GM23338 (cell line): ENCODE results near the gene GPATCH3. TPM values are rescaled to one million over a fixed set of nuclear protein-coding genes. Genes with fewer than 3 reads are reported as not detected.

Experiments used
- ATAC-seq: fragments of 200-7000 bp; cut with Tn5 transposase; 3 replicates; pipeline ENCODE4 v1.9.1; 2020
- DNase-seq: peaks from one replicate; pipeline ENCODE4 v3.0.0-alpha.2; 2015; ENCODE audit warnings: low spot score
- H2AFZ ChIP-seq: fragments of 200-600 bp; sonication (generic); 2 replicates; pipeline ENCODE4 v1.8.0; 2016; ENCODE audit warnings: antibody characterized with exemption, mild to moderate bottlenecking, moderate library complexity
- H3F3A ChIP-seq: fragments of 200-600 bp; sonication (generic); replicated peaks from 2 replicates; pipeline ENCODE4 v1.8.0; 2017; ENCODE audit warnings: antibody characterized with exemption, mixed run types, low read depth
- H3K27ac ChIP-seq: fragments of 200-600 bp; sonication (generic); 2 replicates; pipeline ENCODE4 v1.6.1; 2016; ENCODE audit warnings: low read depth
- H3K27me3 ChIP-seq: fragments of 200-600 bp; sonication (generic); 2 replicates; pipeline ENCODE4 v1.8.0; 2016; ENCODE audit warnings: mild to moderate bottlenecking, mixed run types, moderate library complexity; ENCODE audit not compliant: insufficient read depth
- H3K36me3 ChIP-seq: fragments of 200-600 bp; sonication (generic); 2 replicates; pipeline ENCODE4 v1.8.0; 2016; ENCODE audit warnings: mild to moderate bottlenecking; ENCODE audit not compliant: insufficient read depth
- H3K4me1 ChIP-seq: fragments of 200-600 bp; sonication (generic); 2 replicates; pipeline ENCODE4 v1.8.0; 2016; ENCODE audit warnings: mild to moderate bottlenecking, moderate library complexity; ENCODE audit not compliant: insufficient read depth
- H3K4me2 ChIP-seq: fragments of 200-600 bp; sonication (generic); 2 replicates; pipeline ENCODE4 v1.7.1; 2017; ENCODE audit warnings: mixed run types
- H3K4me3 ChIP-seq: fragments of 200-600 bp; sonication (generic); 2 replicates; pipeline ENCODE4 v1.6.1; 2016; ENCODE audit warnings: mixed run types
- H3K79me2 ChIP-seq: fragments of 200-600 bp; sonication (generic); replicated peaks from 2 replicates; pipeline ENCODE4 v1.8.0; 2017; ENCODE audit warnings: mild to moderate bottlenecking; ENCODE audit not compliant: insufficient read depth
- H3K9me2 ChIP-seq: fragments of 200-600 bp; sonication (generic); 2 replicates; pipeline ENCODE4 v1.8.0; 2017; ENCODE audit not compliant: insufficient read depth
- H4K20me1 ChIP-seq: fragments of 200-600 bp; sonication (generic); replicated peaks from 2 replicates; pipeline ENCODE4 v1.8.0; 2017; ENCODE audit warnings: mild to moderate bottlenecking; ENCODE audit not compliant: insufficient read depth
- H3K27ac Mint-ChIP-seq: 2 replicates; pipeline ENCODE4 v1.8.0; 2020; ENCODE audit warnings: inconsistent platforms, mild to moderate bottlenecking, moderate library complexity, mixed read lengths
- H3K27me3 Mint-ChIP-seq: 3 replicates; pipeline ENCODE4 v1.8.0; 2022; ENCODE audit warnings: low read depth, mild to moderate bottlenecking, moderate library complexity, mixed read lengths, inconsistent platforms; ENCODE audit not compliant: insufficient read depth, poor library complexity
- H3K36me3 Mint-ChIP-seq: 3 replicates; pipeline ENCODE4 v1.8.0; 2021; ENCODE audit warnings: low read depth, mild to moderate bottlenecking, inconsistent platforms, moderate library complexity, mixed read lengths
- H3K4me1 Mint-ChIP-seq: 3 replicates; pipeline ENCODE4 v1.8.0; 2020; ENCODE audit warnings: mild to moderate bottlenecking, inconsistent platforms, mixed read lengths
- H3K4me3 Mint-ChIP-seq: 3 replicates; pipeline ENCODE4 v1.8.0; 2021; ENCODE audit warnings: moderate library complexity, mild to moderate bottlenecking, inconsistent platforms, mixed read lengths
- H3K9me3 Mint-ChIP-seq: 3 replicates; pipeline ENCODE4 v1.8.0; 2020; ENCODE audit warnings: moderate library complexity, mild to moderate bottlenecking, inconsistent platforms, mixed read lengths
- CREB1 ChIP-seq: fragments of 250-450 bp; sonication (Bioruptor Pico); IDR thresholded peaks from 2 replicates; pipeline ENCODE4 v1.5.0; 2020; ENCODE audit warnings: low read depth, mild to moderate bottlenecking, moderate library complexity
- CTCF ChIP-seq, 2 experiments: fragments of 200-600 bp in 1 of 2; sonication (generic) in 1 of 2; conservative IDR thresholded peaks; 2 replicates each; pipeline versions ENCODE4 v1.5.1 to v1.6.1; 2016 to 2017; ENCODE audit warnings: antibody characterized with exemption in 2 of 2, low read depth in 2 of 2, mild to moderate bottlenecking in 2 of 2, moderate library complexity in 1 of 2
- ETS1 ChIP-seq: IDR thresholded peaks from 2 replicates; pipeline ENCODE4 v1.6.1; 2016; ENCODE audit warnings: antibody characterized with exemption
- EZH2 ChIP-seq: fragments of 200-600 bp; sonication (generic); IDR thresholded peaks from one replicate; pipeline ENCODE4 v1.8.0; 2017; ENCODE audit warnings: antibody characterized with exemption, mild to moderate bottlenecking, low read depth; ENCODE audit not compliant: unreplicated experiment
- EZH2phosphoT487 ChIP-seq: fragments of 200-600 bp; sonication (generic); IDR thresholded peaks from one replicate; pipeline ENCODE4 v1.8.1; 2018; ENCODE audit warnings: antibody characterized with exemption; ENCODE audit not compliant: unreplicated experiment
- NANOG ChIP-seq: IDR thresholded peaks from 2 replicates; pipeline ENCODE4 v1.6.1; 2016; ENCODE audit warnings: antibody characterized with exemption, borderline replicate concordance
- POLR2AphosphoS5 ChIP-seq: IDR thresholded peaks from 2 replicates; pipeline ENCODE4 v1.6.1; 2016; ENCODE audit warnings: antibody characterized with exemption, low read depth
- STAT1 ChIP-seq: IDR thresholded peaks from one replicate; pipeline ENCODE4 v1.6.1; 2016; ENCODE audit warnings: antibody characterized with exemption; ENCODE audit not compliant: unreplicated experiment
- polyA plus RNA-seq: library from polyadenylated mRNA; unstranded; fragments of >200 nt; fragmentation: Nextera tagmentation; extraction: Ambion mirVana; gene quantifications from 2 replicates; pipeline ENCODE4 v1.2.1, GENCODE V29; 2016
- total RNA-seq: library from RNA; depleted of rRNA; stranded (reverse); fragments of >200 nt; shearing (Covaris generic); gene quantifications from 2 replicates; pipeline ENCODE4 v1.2.3, GENCODE V29; 2014

GPATCH3 gene
- total and polyA plus RNA-seq, 2 experiments from 2014 or later = 10.5 to 13.0 TPM

GRCh38 chr1:26897351-26897750 is 2.9 kb downstream of the GPATCH3 start:
- no peaks in the 10 kb centered on the region; the same call in 1 of the 2 replicates for H4K20me1 ChIP-seq
- no peak overlapping the region for H3K4me3 ChIP-seq
- H3K4me1 ChIP-seq = peaks cover 7% of the 10 kb centered on the region
- no peaks in the 10 kb centered on the region for H3K9me3 Mint-ChIP-seq
- ATAC-seq = no peak
- H3K27ac ChIP-seq = no peak overlapping the region
- H3K4me1 Mint-ChIP-seq = peaks cover 8% of the 10 kb centered on the region
- H2AFZ ChIP-seq = no peak overlapping the region
- H3K4me2 ChIP-seq = no peak overlapping the region
- H3K27me3 ChIP-seq = no peaks in the 10 kb centered on the region
- DNase-seq = no peak
- peaks cover 27% of the 10 kb centered on the region for H3K79me2 ChIP-seq
- H3K27ac Mint-ChIP-seq = no peak overlapping the region
- peaks cover 13% of the 10 kb centered on the region for H3K36me3 ChIP-seq
- H3K4me3 Mint-ChIP-seq = no peak overlapping the region
- TF ChIP-seq ETS1 (no peak), EZH2phosphoT487 (no peak), NANOG (no peak), EZH2 (no peak), CREB1 (CRISPR knock-in tag) (no peak), STAT1 (no peak), CTCF (conservative IDR thresholded peaks at IDR 0.05; ENCODE audit: low read depth in 2 of 2) (no peak)
- H3K36me3 Mint-ChIP-seq = peaks cover 35% of the 10 kb centered on the region
- no peaks in the 10 kb centered on the region for H3K9me2 ChIP-seq
- H3K27me3 Mint-ChIP-seq = peaks cover 5% of the 10 kb centered on the region
- 0 out of 2 replicates have a peak, but pooled peaks cover 5% of the 10 kb centered on the region for H3F3A ChIP-seq

GRCh38 chr1:26894263-26894662 is 6.0 kb downstream of the GPATCH3 start:
- Histone ChIP-seq H3K27ac (no peak overlapping the region), H3F3A (peaks cover 17% of the 10 kb centered on the region), H3K27me3 (no peaks in the 10 kb centered on the region), H4K20me1 (no peaks in the 10 kb centered on the region; the same call in 1 of the 2 replicates), H3K36me3 (peaks cover 18% of the 10 kb centered on the region), H3K9me2 (no peaks in the 10 kb centered on the region), H2AFZ (no peak overlapping the region), H3K4me3 (no peak overlapping the region), H3K4me2 (no peak overlapping the region), H3K4me1 (peaks cover 4% of the 10 kb centered on the region), H3K79me2 (peaks cover 24% of the 10 kb centered on the region)
- Mint-ChIP-seq H3K9me3 (no peaks in the 10 kb centered on the region), H3K27ac (no peak overlapping the region), H3K36me3 (peaks cover 43% of the 10 kb centered on the region), H3K4me1 (peaks cover 7% of the 10 kb centered on the region), H3K27me3 (peaks cover 6% of the 10 kb centered on the region), H3K4me3 (no peak overlapping the region)
- no peak for TF ChIP-seq EZH2
- no peak for TF ChIP-seq CTCF (conservative IDR thresholded peaks at IDR 0.05; ENCODE audit: low read depth in 2 of 2)
- TF ChIP-seq ETS1 = no peak
- TF ChIP-seq POLR2AphosphoS5 = no peak
- TF ChIP-seq EZH2phosphoT487 = no peak
- no peak for TF ChIP-seq CREB1 (CRISPR knock-in tag)
- DNase-seq = no peak
- no peak for ATAC-seq
